HepG2 (cell line): ENCODE measurements around the gene PRKAR2B. TPM values are rescaled to one million over a fixed set of nuclear protein-coding genes. Genes with fewer than 3 reads are reported as not detected.

ENCODE experiments used
- ATAC-seq: fragments of 200-7000 bp; cut with Tn5 transposase; 3 replicates; pipeline ENCODE4 v1.9.1; 2020; ENCODE audit warnings: mild to moderate bottlenecking, moderate library complexity
- BruUV-seq: library from RNA; stranded (reverse); fragments of 400-500 nt; replicated peaks from 2 replicates; lab custom pipeline; 2021; lab: Mats Ljungman, UMichigan
- CTCF ChIA-PET: fragments of 300-600 bp; formaldehyde crosslinking; extraction: SDS; loops from one replicate; lab custom pipeline; 2021; ENCODE audit warnings: low total read pairs, inconsistent platforms, low intra/inter-chr PET ratio; lab: Yijun Ruan, JAX
- POLR2A ChIA-PET: fragments of 350-600 bp; sonication (Branson Sonifier 250); formaldehyde crosslinking; loops from one replicate; lab custom pipeline; 2020; ENCODE audit warnings: antibody characterized with exemption, inconsistent platforms; lab: Yijun Ruan, JAX
- DNase-seq: peaks from one replicate; pipeline ENCODE4 v3.0.0-alpha.2; 2015; ENCODE audit warnings: low spot score
- FAIRE-seq: peaks from 3 replicates; lab custom pipeline; 2011; peaks lifted over from hg19 to GRCh38; lab: Jason Lieb, UNC
- H2AFZ ChIP-seq: one replicate; pipeline ENCODE4 v1.6.1; 2011; ENCODE audit warnings: low read length, inconsistent platforms
- H3K27ac ChIP-seq: fragments of 300-600 bp; 3 replicates; pipeline ENCODE4 v1.8.0; 2011; ENCODE audit warnings: mixed run types, mild to moderate bottlenecking, mixed read lengths, low read length, inconsistent platforms; ENCODE audit not compliant: insufficient read depth; ENCODE audit errors: extremely low read length
- H3K27me3 ChIP-seq, 2 experiments: fragments of 200-600 bp in 1 of 2; 2 replicates in 1 of 2; 3 replicates in 1 of 2; pipeline versions ENCODE4 v1.6.0 to v1.8.0; 2011; ENCODE audit warnings: low read length in 2 of 2, mild to moderate bottlenecking in 2 of 2, moderate library complexity in 2 of 2, inconsistent platforms in 1 of 2; ENCODE audit not compliant: insufficient read depth in 2 of 2, control insufficient read depth in 1 of 2
- H3K36me3 ChIP-seq, 2 experiments: fragments of 200-600 bp in 1 of 2; replicated peaks in 1 of 2; 2 replicates in 1 of 2; 3 replicates in 1 of 2; pipeline versions ENCODE4 v1.5.1 to v1.8.0; 2011; ENCODE audit warnings: low read length in 2 of 2, inconsistent platforms in 1 of 2; ENCODE audit not compliant: insufficient read depth in 2 of 2, control insufficient read depth in 1 of 2
- H3K4me1 ChIP-seq: 2 replicates; pipeline ENCODE4 v1.5.1; 2012; ENCODE audit warnings: low read length, inconsistent platforms; ENCODE audit not compliant: insufficient read depth
- H3K4me2 ChIP-seq: 2 replicates; pipeline ENCODE4 v1.6.0; 2011; ENCODE audit warnings: low read depth, low read length, inconsistent platforms
- H3K4me3 ChIP-seq, 3 experiments: fragments of 200-600 bp in 1 of 3; sonication (generic), shearing (Covaris generic) in 1 of 3; replicated peaks in 1 of 3; 2 replicates each; pipeline ENCODE4 v1.5.1; 2011 to 2016; ENCODE audit warnings: low read length in 3 of 3, inconsistent platforms in 2 of 3, low read depth in 2 of 3, mild to moderate bottlenecking in 2 of 3, control low read depth in 1 of 3, mixed read lengths in 1 of 3; ENCODE audit not compliant: insufficient read depth in 1 of 3
- H3K79me2 ChIP-seq: one replicate; pipeline ENCODE4 v1.6.1; 2011; ENCODE audit warnings: low read length, inconsistent platforms; ENCODE audit not compliant: insufficient read depth
- H3K9ac ChIP-seq: 2 replicates; pipeline ENCODE4 v1.6.0; 2011; ENCODE audit warnings: mild to moderate bottlenecking, low read depth, low read length, inconsistent platforms; ENCODE audit not compliant: insufficient read depth
- H3K9me3 ChIP-seq: 2 replicates; pipeline ENCODE4 v1.5.1; 2012; ENCODE audit warnings: mild to moderate bottlenecking, low read length
- H4K20me1 ChIP-seq: 2 replicates; pipeline ENCODE4 v1.6.0; 2011; ENCODE audit warnings: inconsistent platforms, mild to moderate bottlenecking, low read length, moderate library complexity; ENCODE audit not compliant: insufficient read depth
- BRF2 ChIP-seq: sonication (generic); formaldehyde crosslinking; IDR thresholded peaks from 2 replicates; pipeline ENCODE4 v1.8.1; 2022; ENCODE audit warnings: mild to moderate bottlenecking, missing genetic modification reagents
- EZH2 ChIP-seq: conservative IDR thresholded peaks from 2 replicates; pipeline ENCODE4 v1.6.1; 2012; ENCODE audit warnings: mild to moderate bottlenecking, low read depth, low read length, moderate library complexity
- HDAC6 ChIP-seq: fragments of 200-600 bp; sonication (generic); IDR thresholded peaks from 2 replicates; pipeline ENCODE4 v1.7.0; 2017; ENCODE audit warnings: mild to moderate bottlenecking, antibody characterized with exemption, low read length, low read depth
- KAT2B ChIP-seq: fragments of 150-350 bp; IDR thresholded peaks from 2 replicates; pipeline ENCODE4 v1.6.1; 2014; ENCODE audit warnings: low read depth, low read length, borderline replicate concordance
- ZBTB7B ChIP-seq: sonication (generic); formaldehyde crosslinking; IDR thresholded peaks from 2 replicates; pipeline ENCODE4 v1.4.0; 2020; ENCODE audit warnings: missing genetic modification reagents
- ZKSCAN5 ChIP-seq: sonication (generic); formaldehyde crosslinking; IDR thresholded peaks from 2 replicates; pipeline ENCODE4 v1.5.1; 2020; ENCODE audit warnings: mild to moderate bottlenecking, missing genetic modification reagents
- ZNF891 ChIP-seq: sonication (generic); formaldehyde crosslinking; IDR thresholded peaks from 2 replicates; pipeline ENCODE4 v1.5.0; 2020; ENCODE audit warnings: mild to moderate bottlenecking, missing genetic modification reagents
- WGBS: methylation state at CpG from one replicate; pipeline ENCODE4 v1.1.6; 2017; ENCODE audit warnings: low lambda C conversion rate; 5-methylcytosine and 5-hydroxymethylcytosine counted together
- in situ Hi-C: cut with HindIII; loops from 2 replicates; pipeline ENCODE4 v1.10.0; 2017; ENCODE audit warnings: low pct_unique_long_range_greater_than_20kb; ENCODE audit not compliant: extremely low pct_ligation_motif_present
- intact Hi-C: fragments of 100-400 bp; cut with micrococcal nuclease; formaldehyde crosslinking; loops from one replicate; pipeline ENCODE4 v1.10.0; 2022; ENCODE audit not compliant: unreplicated experiment
- polyA plus RNA-seq, 8 experiments: library from polyadenylated mRNA; depleted of rRNA in 3 of 8; stranded (reverse) in 7 of 8; unstranded in 1 of 8; fragments of >200 nt; fragmentation: Illumina TruSeq in 4 of 8; extraction: Trizol in 4 of 8; gene quantifications; 2 replicates each; pipeline versions ENCODE4 v1.2.1 to v1.2.3, GENCODE V29; 2011 to 2016; ENCODE audit warnings: low read depth in 4 of 8, missing spikeins in 1 of 8, mixed read lengths in 1 of 8; ENCODE audit not compliant: insufficient read depth in 1 of 8
- total RNA-seq, 5 experiments: library from RNA; depleted of rRNA; stranded (reverse); fragments of >200 nt; fragmentation: Illumina TruSeq; extraction: Trizol; gene quantifications; 2 replicates each; pipeline ENCODE4 v1.2.3, GENCODE V29; 2016; ENCODE audit warnings: low read depth in 1 of 5
- TF ChIP-seq, protein P1 (sequence below): sonication (generic); formaldehyde crosslinking; IDR thresholded peaks from 2 replicates; pipeline ENCODE4 v1.5.0; 2020; ENCODE audit warnings: missing genetic modification reagents, mild to moderate bottlenecking, borderline replicate concordance
- TF ChIP-seq, protein P2 (sequence below): sonication (generic); formaldehyde crosslinking; IDR thresholded peaks from 2 replicates; pipeline ENCODE4 v1.4.0; 2020; ENCODE audit warnings: missing genetic modification reagents

Gene PRKAR2B
- total and polyA plus RNA-seq, 2 of the 13 experiments (the other 11 are each of a cell fraction or from before 2014, with no cell fraction given) = not detected

GRCh38 chr7:107148721-107149120, 104.2 kb downstream of the PRKAR2B start:
- no peak for DNase-seq
- in situ Hi-C loops = loop anchor here (5.0 kb wide), 2 partner anchors 201 to 356 kb away; no protein-coding TSS in a partner anchor
- H3K4me3 ChIP-seq = no peak overlapping the region
- H2AFZ ChIP-seq = no peak overlapping the region
- ATAC-seq = no peak
- 37% methylated on average over 2 of the region's 2 CpGs for WGBS
- no peaks in the 10 kb centered on the region for H3K36me3 ChIP-seq
- H3K4me1 ChIP-seq = no peaks in the 10 kb centered on the region
- H3K9ac ChIP-seq = no peak overlapping the region
- FAIRE-seq = no peak
- no peaks in the 10 kb centered on the region for H4K20me1 ChIP-seq
- H3K27ac ChIP-seq = no peak overlapping the region
- H3K9me3 ChIP-seq = no peaks in the 10 kb centered on the region
- no peak overlapping the region for H3K4me2 ChIP-seq
- intact Hi-C loops = loop anchor here (5.0 kb wide), 1 partner anchor 354 kb away; no protein-coding TSS in a partner anchor
- no peaks in the 10 kb centered on the region; a peak in 1 of 5 replicates for H3K27me3 ChIP-seq
- TF ChIP-seq, protein P1, sequence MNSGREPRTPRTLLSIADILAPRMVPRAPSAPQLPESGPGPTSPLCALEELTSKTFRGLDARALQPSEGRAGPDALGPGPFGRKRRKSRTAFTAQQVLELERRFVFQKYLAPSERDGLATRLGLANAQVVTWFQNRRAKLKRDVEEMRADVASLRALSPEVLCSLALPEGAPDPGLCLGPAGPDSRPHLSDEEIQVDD (CRISPR knock-in tag) = no peak
- no peak for TF ChIP-seq ZNF891
- no peak for TF ChIP-seq ZKSCAN5 (CRISPR knock-in tag)
- no peak for TF ChIP-seq BRF2
- TF ChIP-seq, protein P2, sequence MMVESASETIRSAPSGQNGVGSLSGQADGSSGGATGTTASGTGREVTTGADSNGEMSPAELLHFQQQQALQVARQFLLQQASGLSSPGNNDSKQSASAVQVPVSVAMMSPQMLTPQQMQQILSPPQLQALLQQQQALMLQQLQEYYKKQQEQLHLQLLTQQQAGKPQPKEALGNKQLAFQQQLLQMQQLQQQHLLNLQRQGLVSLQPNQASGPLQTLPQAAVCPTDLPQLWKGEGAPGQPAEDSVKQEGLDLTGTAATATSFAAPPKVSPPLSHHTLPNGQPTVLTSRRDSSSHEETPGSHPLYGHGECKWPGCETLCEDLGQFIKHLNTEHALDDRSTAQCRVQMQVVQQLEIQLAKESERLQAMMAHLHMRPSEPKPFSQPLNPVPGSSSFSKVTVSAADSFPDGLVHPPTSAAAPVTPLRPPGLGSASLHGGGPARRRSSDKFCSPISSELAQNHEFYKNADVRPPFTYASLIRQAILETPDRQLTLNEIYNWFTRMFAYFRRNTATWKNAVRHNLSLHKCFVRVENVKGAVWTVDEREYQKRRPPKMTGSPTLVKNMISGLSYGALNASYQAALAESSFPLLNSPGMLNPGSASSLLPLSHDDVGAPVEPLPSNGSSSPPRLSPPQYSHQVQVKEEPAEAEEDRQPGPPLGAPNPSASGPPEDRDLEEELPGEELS = no peak
- TF ChIP-seq ZBTB7B (CRISPR knock-in tag) = no peak
- no peak for TF ChIP-seq EZH2
- no peak for TF ChIP-seq KAT2B
- TF ChIP-seq HDAC6 = no peak
- TF ChIP-seq, all 625 proteins: peak for 0
- H3K79me2 ChIP-seq = no peaks in the 10 kb centered on the region
- no TSS peak for BruUV-seq
- ChIA-PET CTCF (interaction anchor here (3.5 kb wide), 1 partner anchor 201 kb away, joined by 13 read pairs; no protein-coding TSS in a partner anchor), POLR2A (no interaction called here)
